Lung (tissue), 12 donors: ENCODE data around the gene PDHX. TPM values are rescaled to one million over a fixed set of nuclear protein-coding genes. Genes with fewer than 3 reads are reported as not detected.

ENCODE experiments used
- ATAC-seq: fragments of 200-7000 bp; cut with Tn5 transposase; one replicate; pipeline ENCODE4 v1.9.1; 2020; ENCODE audit warnings: moderate number of reproducible peaks; ENCODE audit not compliant: insufficient read depth, low FRiP score
- DNase-seq, 3 donors: peaks; one replicate each; pipeline ENCODE4 v3.0.0-alpha.2; 2013 to 2017
- H3K27ac ChIP-seq, 2 donors: one replicate each; pipeline ENCODE4 v1.5.1; 2013; ENCODE audit warnings: mild to moderate bottlenecking in 2 of 2, moderate library complexity in 2 of 2, control low read depth in 1 of 2, inconsistent platforms in 1 of 2, low read depth in 1 of 2, low read length in 1 of 2
- H3K27me3 ChIP-seq, 3 donors: one replicate each; pipeline ENCODE4 v1.5.1; 2013; ENCODE audit warnings: low read length in 2 of 3; ENCODE audit not compliant: control insufficient read depth in 3 of 3, insufficient read depth in 3 of 3
- H3K36me3 ChIP-seq, 4 donors: one replicate each; pipeline ENCODE4 v1.5.1; 2013; ENCODE audit warnings: low read length in 4 of 4, mild to moderate bottlenecking in 1 of 4, moderate library complexity in 1 of 4; ENCODE audit not compliant: control insufficient read depth in 4 of 4, insufficient read depth in 4 of 4
- H3K4me1 ChIP-seq, 5 donors: one replicate each; pipeline ENCODE4 v1.5.1; 2013; ENCODE audit warnings: low read length in 5 of 5, mild to moderate bottlenecking in 2 of 5, moderate library complexity in 1 of 5; ENCODE audit not compliant: control insufficient read depth in 5 of 5, insufficient read depth in 5 of 5
- H3K4me3 ChIP-seq: one replicate; pipeline ENCODE4 v1.5.1; 2013; ENCODE audit warnings: mild to moderate bottlenecking, control low read depth, moderate library complexity
- H3K9ac ChIP-seq, 2 donors: one replicate each; pipeline ENCODE4 v1.5.1; 2013; ENCODE audit warnings: low read length in 2 of 2, control low read depth in 1 of 2; ENCODE audit not compliant: insufficient read depth in 1 of 2
- H3K9me3 ChIP-seq, 4 donors: one replicate each; pipeline ENCODE4 v1.5.1; 2013; ENCODE audit warnings: low read length in 3 of 4, mild to moderate bottlenecking in 1 of 4, moderate library complexity in 1 of 4; ENCODE audit not compliant: control insufficient read depth in 4 of 4, insufficient read depth in 3 of 4
- CTCF ChIP-seq: IDR thresholded peaks from 2 replicates; pipeline ENCODE4 v1.5.1; 2012; ENCODE audit warnings: mild to moderate bottlenecking; ENCODE audit errors: control extremely low read depth, extremely low read depth
- WGBS, 2 donors: extraction: QIAGEN DNeasy Blood & Tissue Kit; methylation state at CpG; one replicate each; pipeline ENCODE4 v1.1.7; 2013; 5-methylcytosine and 5-hydroxymethylcytosine counted together
- polyA plus RNA-seq, 2 donors: library from polyadenylated mRNA; stranded (reverse); fragments of 200-250 nt; gene quantifications; one replicate each; pipeline ENCODE4 v1.2.1, GENCODE V29; 2013
- total RNA-seq, 2 donors: library from RNA; depleted of rRNA in 1 of 2; stranded (reverse); fragments of >200 nt in 1 of 2; gene quantifications; one replicate each; pipeline ENCODE4 v1.2.1, GENCODE V29; 2014 to 2021
- donor health status: control.
- donor health status: control.
- donor health status: Bipolar disorder and iron deficiency.
- donor health status: healthy.
- donor health status: DM: yes; HTN: yes; CAD: no.

The PDHX gene
- total and polyA plus RNA-seq, 4 donors = 18.5 to 37.5 (median 23.8) TPM

GRCh38 chr11:34887260-34887659 is 29.2 kb upstream of the PDHX start:
- Histone ChIP-seq H3K27ac (no peak overlapping the region), H3K4me3 (no peak overlapping the region), H3K36me3 (peaks cover 0 to 13% (median 9%) of the 10 kb centered on the region in 4 donors), H3K4me1 (no peaks in the 10 kb centered on the region), H3K27me3 (no peaks in the 10 kb centered on the region), H3K9ac (no peak overlapping the region), H3K9me3 (no peaks in the 10 kb centered on the region)
- ATAC-seq (no peak), DNase-seq (no peak)
- no peak for TF ChIP-seq CTCF
- WGBS, 2 donors = 71 to 89% methylated on average over 1 of the region's 1 CpG

GRCh38 chr11:34890089-34890488 is 26.3 kb upstream of the PDHX start:
- 48 to 64% methylated on average over 2 of the region's 2 CpGs for WGBS, 2 donors
- H3K9ac ChIP-seq = no peak overlapping the region
- no peaks in the 10 kb centered on the region for H3K27me3 ChIP-seq
- DNase-seq = no peak
- H3K4me3 ChIP-seq = no peak overlapping the region
- no peak for TF ChIP-seq CTCF
- no peak for ATAC-seq
- H3K36me3 ChIP-seq = peaks cover 0 to 7% (median 2%) of the 10 kb centered on the region in 4 donors
- H3K27ac ChIP-seq = no peak overlapping the region
- H3K4me1 ChIP-seq = no peaks in the 10 kb centered on the region
- H3K9me3 ChIP-seq = no peaks in the 10 kb centered on the region

GRCh38 chr11:34890812-34891211 is 25.6 kb upstream of the PDHX start:
- Histone ChIP-seq H3K36me3 (peaks cover 0 to 7% (median 3%) of the 10 kb centered on the region in 4 donors), H3K27me3 (no peaks in the 10 kb centered on the region), H3K4me3 (no peak overlapping the region), H3K9me3 (no peaks in the 10 kb centered on the region), H3K4me1 (no peaks in the 10 kb centered on the region), H3K9ac (no peak overlapping the region), H3K27ac (no peak overlapping the region)
- 83 to 94% methylated on average over 1 of the region's 1 CpG for WGBS, 2 donors
- no peak for TF ChIP-seq CTCF
- ATAC-seq = no peak
- peak in 2 of 3 donors; percentile 64 to 72 for DNase-seq

- no peak overlapping the region for H3K9ac ChIP-seq
- no peaks in the 10 kb centered on the region for H3K9me3 ChIP-seq
- H3K4me3 ChIP-seq = no peak overlapping the region
- no peak for DNase-seq
- no peaks in the 10 kb centered on the region for H3K4me1 ChIP-seq
- H3K27ac ChIP-seq = no peak overlapping the region
- no peak for ATAC-seq
- no peaks in the 10 kb centered on the region for H3K27me3 ChIP-seq
- H3K36me3 ChIP-seq = peaks cover 0 to 6% (median 4%) of the 10 kb centered on the region in 4 donors
- 63 to 91% methylated on average over 3 of the region's 3 CpGs for WGBS, 2 donors
- TF ChIP-seq CTCF = no peak
These were observed 24.8 kb upstream of the PDHX start for GRCh38 chr11:34891611-34892010.
